ENCODE measurements around the gene USP31.

DNA sequence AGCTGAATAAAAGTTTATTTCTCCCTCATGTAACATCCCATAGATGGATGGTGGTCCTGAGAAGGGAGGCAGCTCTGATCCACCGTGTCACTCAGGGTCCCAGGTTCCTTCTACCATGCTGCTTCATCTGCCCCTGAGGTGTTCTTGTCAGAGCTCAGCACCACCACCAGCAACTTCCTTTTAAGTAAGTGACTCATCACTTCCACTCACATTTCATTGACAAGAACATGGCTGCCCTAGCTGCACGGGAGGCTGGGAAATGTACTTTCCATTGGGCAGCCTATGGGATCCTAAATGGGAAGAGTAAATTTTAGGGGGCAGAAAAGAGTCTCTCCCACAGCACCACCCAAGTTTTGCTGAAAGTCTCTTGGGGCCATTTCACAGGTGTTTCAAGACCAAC is 134.7 kb downstream of the USP31 start:
- TF ChIP-seq TCF12 (IDR thresholded peaks at IDR 0.05; ENCODE audit: low read depth) (no peak), FOXM1 (IDR thresholded peaks at IDR 0.05; ENCODE audit: borderline replicate concordance, low read depth) (no peak), EP300 (IDR thresholded peaks at IDR 0.05; ENCODE audit: borderline replicate concordance) (no peak), CEBPB (IDR thresholded peaks at IDR 0.05) (no peak), CREB1 (IDR thresholded peaks at IDR 0.05; ENCODE audit: low read depth) (no peak), YY1 (IDR thresholded peaks at IDR 0.05; ENCODE audit: low read depth) (no peak), NFIC (IDR thresholded peaks at IDR 0.05) (no peak), TAF1 (IDR thresholded peaks at IDR 0.05; ENCODE audit: low read depth) (no peak), RAD21 (IDR thresholded peaks at IDR 0.05; ENCODE audit: low read depth) (no peak), EGR1 (IDR thresholded peaks at IDR 0.05) (no peak)
- TF ChIP-seq, protein P1, sequence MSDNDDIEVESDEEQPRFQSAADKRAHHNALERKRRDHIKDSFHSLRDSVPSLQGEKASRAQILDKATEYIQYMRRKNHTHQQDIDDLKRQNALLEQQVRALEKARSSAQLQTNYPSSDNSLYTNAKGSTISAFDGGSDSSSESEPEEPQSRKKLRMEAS (IDR thresholded peaks at IDR 0.05) = no peak
- TF ChIP-seq, protein P2, sequence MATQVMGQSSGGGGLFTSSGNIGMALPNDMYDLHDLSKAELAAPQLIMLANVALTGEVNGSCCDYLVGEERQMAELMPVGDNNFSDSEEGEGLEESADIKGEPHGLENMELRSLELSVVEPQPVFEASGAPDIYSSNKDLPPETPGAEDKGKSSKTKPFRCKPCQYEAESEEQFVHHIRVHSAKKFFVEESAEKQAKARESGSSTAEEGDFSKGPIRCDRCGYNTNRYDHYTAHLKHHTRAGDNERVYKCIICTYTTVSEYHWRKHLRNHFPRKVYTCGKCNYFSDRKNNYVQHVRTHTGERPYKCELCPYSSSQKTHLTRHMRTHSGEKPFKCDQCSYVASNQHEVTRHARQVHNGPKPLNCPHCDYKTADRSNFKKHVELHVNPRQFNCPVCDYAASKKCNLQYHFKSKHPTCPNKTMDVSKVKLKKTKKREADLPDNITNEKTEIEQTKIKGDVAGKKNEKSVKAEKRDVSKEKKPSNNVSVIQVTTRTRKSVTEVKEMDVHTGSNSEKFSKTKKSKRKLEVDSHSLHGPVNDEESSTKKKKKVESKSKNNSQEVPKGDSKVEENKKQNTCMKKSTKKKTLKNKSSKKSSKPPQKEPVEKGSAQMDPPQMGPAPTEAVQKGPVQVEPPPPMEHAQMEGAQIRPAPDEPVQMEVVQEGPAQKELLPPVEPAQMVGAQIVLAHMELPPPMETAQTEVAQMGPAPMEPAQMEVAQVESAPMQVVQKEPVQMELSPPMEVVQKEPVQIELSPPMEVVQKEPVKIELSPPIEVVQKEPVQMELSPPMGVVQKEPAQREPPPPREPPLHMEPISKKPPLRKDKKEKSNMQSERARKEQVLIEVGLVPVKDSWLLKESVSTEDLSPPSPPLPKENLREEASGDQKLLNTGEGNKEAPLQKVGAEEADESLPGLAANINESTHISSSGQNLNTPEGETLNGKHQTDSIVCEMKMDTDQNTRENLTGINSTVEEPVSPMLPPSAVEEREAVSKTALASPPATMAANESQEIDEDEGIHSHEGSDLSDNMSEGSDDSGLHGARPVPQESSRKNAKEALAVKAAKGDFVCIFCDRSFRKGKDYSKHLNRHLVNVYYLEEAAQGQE (IDR thresholded peaks at IDR 0.05; ENCODE audit: low read depth) = no peak
- TF ChIP-seq, protein P3, sequence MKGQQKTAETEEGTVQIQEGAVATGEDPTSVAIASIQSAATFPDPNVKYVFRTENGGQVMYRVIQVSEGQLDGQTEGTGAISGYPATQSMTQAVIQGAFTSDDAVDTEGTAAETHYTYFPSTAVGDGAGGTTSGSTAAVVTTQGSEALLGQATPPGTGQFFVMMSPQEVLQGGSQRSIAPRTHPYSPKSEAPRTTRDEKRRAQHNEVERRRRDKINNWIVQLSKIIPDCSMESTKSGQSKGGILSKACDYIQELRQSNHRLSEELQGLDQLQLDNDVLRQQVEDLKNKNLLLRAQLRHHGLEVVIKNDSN (IDR thresholded peaks at IDR 0.05) = no peak
